OCI-LY3 (cell line): ENCODE results near the gene MGAT4A.

ENCODE experiments used
- H2AFZ ChIP-seq: fragments of 200-600, 300-600 bp; shearing (Covaris generic); 2 replicates; pipeline ENCODE4 v1.6.0; 2014; ENCODE audit warnings: antibody characterized with exemption, low read depth, low read length
- H3K27ac ChIP-seq: fragments of 200-600, 300-600 bp; sonication (generic); 2 replicates; pipeline ENCODE4 v1.5.1; 2014; ENCODE audit warnings: mild to moderate bottlenecking, low read length, moderate library complexity, mixed read lengths
- H3K27me3 ChIP-seq: fragments of 200-600, 300-600 bp; sonication (generic); 2 replicates; pipeline ENCODE4 v1.6.1; 2014; ENCODE audit warnings: low read depth, low read length, mixed read lengths
- H3K36me3 ChIP-seq: fragments of 200-600, 300-600 bp; sonication (generic); replicated peaks from 2 replicates; pipeline ENCODE3; 2014; ENCODE audit warnings: low read depth, low read length, mixed read lengths
- H3K4me1 ChIP-seq: fragments of 300-600, 200-600 bp; sonication (generic); 2 replicates; pipeline ENCODE4 v1.6.1; 2014; ENCODE audit warnings: low read length, mixed read lengths
- H3K4me2 ChIP-seq: fragments of 200-600, 300-600 bp; sonication (generic); 2 replicates; pipeline ENCODE4 v1.6.1; 2014; ENCODE audit warnings: low read length, mixed read lengths
- H3K4me3 ChIP-seq: fragments of 300-600, 200-600 bp; sonication (generic); 2 replicates; pipeline ENCODE4 v1.5.1; 2014; ENCODE audit warnings: antibody characterized with exemption, mild to moderate bottlenecking, low read length, moderate library complexity
- H3K79me2 ChIP-seq: fragments of 300-600, 200-600 bp; shearing (Covaris generic); 2 replicates; pipeline ENCODE4 v1.6.1; 2014; ENCODE audit warnings: mild to moderate bottlenecking, low read length, mixed read lengths
- H3K9ac ChIP-seq: fragments of 300-600, 200-600 bp; shearing (Covaris generic); 2 replicates; pipeline ENCODE4 v1.6.0; 2014; ENCODE audit warnings: mild to moderate bottlenecking, low read length, moderate library complexity
- H3K9me3 ChIP-seq: fragments of 200-600, 300-600 bp; shearing (Covaris generic); 2 replicates; pipeline ENCODE4 v1.6.1; 2014; ENCODE audit warnings: low read length, mixed read lengths; ENCODE audit not compliant: insufficient read depth
- H4K20me1 ChIP-seq: fragments of 200-600, 300-600 bp; sonication (generic); 2 replicates; pipeline ENCODE4 v1.6.1; 2016; ENCODE audit warnings: low read length, mixed read lengths; ENCODE audit not compliant: insufficient read depth
- CTCF ChIP-seq: fragments of 200-600, 300-600 bp; sonication (generic); IDR thresholded peaks from 2 replicates; pipeline ENCODE4 v1.5.1; 2014; ENCODE audit warnings: antibody characterized with exemption, low read length, low read depth
- EZH2phosphoT487 ChIP-seq: fragments of 200-600 bp; shearing (Covaris generic); IDR thresholded peaks from 2 replicates; pipeline ENCODE4 v1.6.1; 2018; ENCODE audit warnings: antibody characterized with exemption, mixed run types, low read depth

MGAT4A gene

GRCh38 chr2:98738304-98738703, 7.4 kb upstream of the MGAT4A start:
- H3K27me3 ChIP-seq = peaks cover 12% of the 10 kb centered on the region; the same call in 1 of the 2 replicates
- H4K20me1 ChIP-seq = no peaks in the 10 kb centered on the region
- no peak overlapping the region for H3K27ac ChIP-seq
- no peak overlapping the region for H3K4me2 ChIP-seq
- no peaks in the 10 kb centered on the region for H3K4me1 ChIP-seq
- H3K9ac ChIP-seq = no peak overlapping the region
- no peaks in the 10 kb centered on the region for H3K9me3 ChIP-seq
- no peak overlapping the region for H3K4me3 ChIP-seq
- no peaks in the 10 kb centered on the region for H3K36me3 ChIP-seq
- TF ChIP-seq EZH2phosphoT487 (no peak), CTCF (no peak)
- H2AFZ ChIP-seq = no peak overlapping the region
- no peaks in the 10 kb centered on the region for H3K79me2 ChIP-seq

GRCh38 chr2:98737848-98738247, 6.9 kb upstream of the MGAT4A start:
- no peak overlapping the region for H3K27ac ChIP-seq
- no peak overlapping the region for H2AFZ ChIP-seq
- H3K4me2 ChIP-seq = no peak overlapping the region
- peaks cover 12% of the 10 kb centered on the region; the same call in 1 of the 2 replicates for H3K27me3 ChIP-seq
- no peak for TF ChIP-seq EZH2phosphoT487
- TF ChIP-seq CTCF = no peak
- no peaks in the 10 kb centered on the region for H3K36me3 ChIP-seq
- H3K9ac ChIP-seq = no peak overlapping the region
- H3K79me2 ChIP-seq = no peaks in the 10 kb centered on the region
- H3K4me3 ChIP-seq = no peak overlapping the region
- H3K9me3 ChIP-seq = no peaks in the 10 kb centered on the region
- no peaks in the 10 kb centered on the region for H3K4me1 ChIP-seq
- H4K20me1 ChIP-seq = no peaks in the 10 kb centered on the region

- H4K20me1 ChIP-seq = no peaks in the 10 kb centered on the region
- peaks cover 18% of the 10 kb centered on the region; the same call in 1 of the 2 replicates for H3K27me3 ChIP-seq
- no peak overlapping the region for H3K4me3 ChIP-seq
- no peaks in the 10 kb centered on the region for H3K79me2 ChIP-seq
- H2AFZ ChIP-seq = no peak overlapping the region
- no peaks in the 10 kb centered on the region for H3K36me3 ChIP-seq
- no peak overlapping the region for H3K9ac ChIP-seq
- peaks cover 5% of the 10 kb centered on the region for H3K4me1 ChIP-seq
- H3K27ac ChIP-seq = no peak overlapping the region
- H3K9me3 ChIP-seq = no peaks in the 10 kb centered on the region
- TF ChIP-seq EZH2phosphoT487 (no peak), CTCF (no peak)
- no peak overlapping the region for H3K4me2 ChIP-seq
These were observed 5.5 kb upstream of the MGAT4A start for GRCh38 chr2:98736464-98736889.

DNA sequence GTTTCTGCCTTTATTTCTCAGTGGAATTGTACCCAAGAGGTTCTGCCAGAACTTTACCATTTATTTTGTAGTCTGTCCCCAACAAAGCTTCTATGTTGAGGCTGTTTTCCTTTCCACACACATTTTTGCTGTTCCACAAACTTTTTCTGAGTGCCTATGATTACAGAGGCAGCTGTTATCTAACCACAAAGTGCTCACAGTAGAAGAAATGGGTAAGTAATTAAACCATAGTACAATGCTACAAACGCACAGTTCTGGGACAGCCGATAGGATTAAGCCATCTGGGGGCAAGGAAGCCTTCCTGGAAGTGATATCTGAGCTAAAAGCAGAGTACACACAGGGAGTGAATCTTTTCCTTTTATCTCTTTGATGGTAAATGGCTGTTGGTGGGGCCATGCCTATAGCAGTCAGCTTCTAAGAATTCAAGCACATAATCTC, 3.9 kb upstream of the MGAT4A start:
- no peaks in the 10 kb centered on the region for H3K79me2 ChIP-seq
- H3K27ac ChIP-seq = no peak overlapping the region
- no peak overlapping the region for H3K4me3 ChIP-seq
- no peak overlapping the region for H3K9ac ChIP-seq
- peaks cover 15% of the 10 kb centered on the region for H3K27me3 ChIP-seq
- no peak overlapping the region for H3K4me2 ChIP-seq
- H3K36me3 ChIP-seq = no peaks in the 10 kb centered on the region
- no peak for TF ChIP-seq EZH2phosphoT487
- no peak for TF ChIP-seq CTCF
- H3K4me1 ChIP-seq = peaks cover 8% of the 10 kb centered on the region
- H4K20me1 ChIP-seq = no peaks in the 10 kb centered on the region
- no peaks in the 10 kb centered on the region for H3K9me3 ChIP-seq
- no peak overlapping the region for H2AFZ ChIP-seq
